Panc1 (cell line): ENCODE data around the gene WLS. TPM values are rescaled to one million over a fixed set of nuclear protein-coding genes. Genes with fewer than 3 reads are reported as not detected.

Experiments used
- ATAC-seq: fragments of 200-7000 bp; cut with Tn5 transposase; 2 replicates; pipeline ENCODE4 v1.9.1; 2020; ENCODE audit warnings: mild to moderate bottlenecking, moderate library complexity
- BruUV-seq: library from RNA; stranded (reverse); fragments of 400-500 nt; replicated peaks from 2 replicates; lab custom pipeline; 2021; lab: Mats Ljungman, UMichigan
- CTCF ChIA-PET: fragments of 300-600 bp; sonication (Branson Sonifier 250); formaldehyde crosslinking; loops from one replicate; lab custom pipeline; 2022; ENCODE audit warnings: antibody characterized with exemption; lab: Charles Lee
- POLR2A ChIA-PET: fragments of 300-600 bp; sonication (Branson Sonifier 250); formaldehyde crosslinking; loops from one replicate; lab custom pipeline; 2022; ENCODE audit warnings: antibody characterized with exemption; lab: Charles Lee
- DNase-seq: peaks from one replicate; pipeline ENCODE4 v3.0.0-alpha.2; 2010; ENCODE audit warnings: low read depth, low spot score
- H3K27ac ChIP-seq: 2 replicates; pipeline ENCODE4 v1.5.1; 2011; ENCODE audit warnings: mild to moderate bottlenecking, low read length, inconsistent platforms
- H3K27me3 ChIP-seq: fragments of 200-500 bp; sonication (Bioruptor generic); 2 replicates; pipeline ENCODE4 v1.6.0; 2014; ENCODE audit warnings: low read length, inconsistent platforms; ENCODE audit not compliant: control insufficient read depth, insufficient read depth
- H3K36me3 ChIP-seq: fragments of 200-500 bp; sonication (Bioruptor generic); 2 replicates; pipeline ENCODE4 v1.5.1; 2014; ENCODE audit warnings: inconsistent platforms, mild to moderate bottlenecking, low read length, moderate library complexity; ENCODE audit not compliant: control insufficient read depth, insufficient read depth
- H3K4me1 ChIP-seq: 2 replicates; pipeline ENCODE4 v1.5.1; 2011; ENCODE audit warnings: inconsistent platforms, mild to moderate bottlenecking, low read length, moderate library complexity; ENCODE audit not compliant: control insufficient read depth, insufficient read depth
- H3K4me3 ChIP-seq, 2 experiments: 2 replicates each; pipeline ENCODE4 v1.5.1; 2011 to 2012; ENCODE audit warnings: low read depth in 2 of 2, low read length in 2 of 2, mild to moderate bottlenecking in 2 of 2, inconsistent platforms in 1 of 2, moderate library complexity in 1 of 2
- H3K9me3 ChIP-seq: fragments of 200-500 bp; sonication (Bioruptor generic); 2 replicates; pipeline ENCODE4 v1.5.1; 2014; ENCODE audit warnings: low read depth, mild to moderate bottlenecking, inconsistent platforms, low read length, moderate library complexity; ENCODE audit not compliant: control insufficient read depth, insufficient read depth
- CTCF ChIP-seq: fragments of 450-650 bp; IDR thresholded peaks from 2 replicates; pipeline ENCODE4 v1.5.1; 2017; ENCODE audit warnings: mild to moderate bottlenecking
- POLR2AphosphoS5 ChIP-seq: IDR thresholded peaks from 2 replicates; pipeline ENCODE4 v1.6.1; 2012; ENCODE audit warnings: mild to moderate bottlenecking, low read depth, low read length, moderate library complexity
- REST ChIP-seq, 2 experiments: IDR thresholded peaks; 2 replicates each; pipeline ENCODE4 v1.6.1; 2011 to 2012; ENCODE audit warnings: low read depth in 2 of 2, control low read depth in 1 of 2, low read length in 1 of 2, mild to moderate bottlenecking in 1 of 2, moderate library complexity in 1 of 2; ENCODE audit not compliant: insufficient read depth in 1 of 2
- SIN3A ChIP-seq: IDR thresholded peaks from 2 replicates; pipeline ENCODE4 v1.6.1; 2012; ENCODE audit warnings: low read depth, mild to moderate bottlenecking, low read length, moderate library complexity, borderline replicate concordance; ENCODE audit not compliant: insufficient read depth
- TCF7L2 ChIP-seq: IDR thresholded peaks from 2 replicates; pipeline ENCODE4 v1.6.1; 2011; ENCODE audit warnings: mild to moderate bottlenecking, low read depth, low read length, inconsistent platforms
- in situ Hi-C: cut with HindIII; loops from 2 replicates; pipeline ENCODE4 v1.10.0; 2016; ENCODE audit warnings: low sequenced_read_pairs, low pct_unique_long_range_greater_than_20kb
- intact Hi-C: fragments of 100-400 bp; cut with micrococcal nuclease; formaldehyde crosslinking; loops from one replicate; pipeline ENCODE4 v1.10.0; 2022; ENCODE audit not compliant: unreplicated experiment
- total RNA-seq: library from RNA; stranded (reverse); gene quantifications from one replicate; pipeline ENCODE4 v1.2.1, GENCODE V29; 2021; ENCODE audit not compliant: unreplicated experiment

WLS gene
- total RNA-seq, 1 experiment from 2014 or later: 29.6 TPM

- no TSS peak for BruUV-seq
- TF ChIP-seq SIN3A: no peak
- TF ChIP-seq CTCF: no peak
- no peak for TF ChIP-seq TCF7L2
- TF ChIP-seq REST (IDR thresholded peaks at IDR 0.05; ENCODE audit: insufficient read depth in 1 of 2, low read depth in 2 of 2, low read length in 1 of 2): no peak
- no peak for TF ChIP-seq POLR2AphosphoS5
- ChIA-PET CTCF (no interaction called here), POLR2A (no interaction called here)
- Histone ChIP-seq H3K4me3 (no peak overlapping the region), H3K27me3 (no peaks in the 10 kb centered on the region), H3K27ac (no peak overlapping the region), H3K9me3 (no peaks in the 10 kb centered on the region), H3K4me1 (no peaks in the 10 kb centered on the region), H3K36me3 (no peaks in the 10 kb centered on the region)
- in situ Hi-C loops: no loop called here
- ATAC-seq: no peak
- DNase-seq: no peak
- intact Hi-C loops: no loop called here
Observed at GRCh38 chr1:68205794-68206358, 26.4 kb downstream of the WLS start.

- H3K27ac ChIP-seq: no peak overlapping the region
- no peaks in the 10 kb centered on the region for H3K27me3 ChIP-seq
- intact Hi-C loops: no loop called here
- ATAC-seq: no peak
- no peaks in the 10 kb centered on the region for H3K4me1 ChIP-seq
- ChIA-PET POLR2A (no interaction called here), CTCF (no interaction called here)
- in situ Hi-C loops: no loop called here
- no peaks in the 10 kb centered on the region for H3K9me3 ChIP-seq
- H3K36me3 ChIP-seq: no peaks in the 10 kb centered on the region
- no peak overlapping the region for H3K4me3 ChIP-seq
- no TSS peak for BruUV-seq
- DNase-seq: no peak
- no peak for TF ChIP-seq REST (IDR thresholded peaks at IDR 0.05; ENCODE audit: insufficient read depth in 1 of 2, low read depth in 2 of 2, low read length in 1 of 2)
- TF ChIP-seq SIN3A: no peak
- TF ChIP-seq CTCF: no peak
- no peak for TF ChIP-seq TCF7L2
- no peak for TF ChIP-seq POLR2AphosphoS5
Observed at GRCh38 chr1:68204977-68205630, 27.2 kb downstream of the WLS start.
